Measurements from ENCODE around the gene ADGRG6. TPM values are rescaled to one million over a fixed set of nuclear protein-coding genes. Genes with fewer than 3 reads are reported as not detected.
"Not testable (repeated sequence)": the region's sequence is repeated elsewhere in the genome, so short reads cannot be mapped to it uniquely, and the experiment has no call there.

The ADGRG6 gene
- total RNA-seq, 1 experiment from 2014 or later, result 5.3 TPM

- POLR2A ChIA-PET, result no interaction called here
- Mint-ChIP-seq H3K27ac (no peak overlapping the region), H3K4me3 (no peak overlapping the region), H3K27me3 (ENCODE audit: low read depth) (no peaks in the 10 kb centered on the region), H3K36me3 (no peaks in the 10 kb centered on the region), H3K9me3 (peaks cover 7% of the 10 kb centered on the region), H3K4me1 (peaks cover 12% of the 10 kb centered on the region)
- CTCF ChIA-PET, result no interaction called here
- DNase-seq (ENCODE audit: low spot score) (no peak), ATAC-seq (no peak)
- TF ChIP-seq NFYB (CRISPR knock-in tag; conservative IDR thresholded peaks at IDR 0.05; ENCODE audit: low read depth), result no peak
- no peak for TF ChIP-seq JAZF1 (CRISPR knock-in tag; IDR thresholded peaks at IDR 0.05)
- TF ChIP-seq, protein P1, sequence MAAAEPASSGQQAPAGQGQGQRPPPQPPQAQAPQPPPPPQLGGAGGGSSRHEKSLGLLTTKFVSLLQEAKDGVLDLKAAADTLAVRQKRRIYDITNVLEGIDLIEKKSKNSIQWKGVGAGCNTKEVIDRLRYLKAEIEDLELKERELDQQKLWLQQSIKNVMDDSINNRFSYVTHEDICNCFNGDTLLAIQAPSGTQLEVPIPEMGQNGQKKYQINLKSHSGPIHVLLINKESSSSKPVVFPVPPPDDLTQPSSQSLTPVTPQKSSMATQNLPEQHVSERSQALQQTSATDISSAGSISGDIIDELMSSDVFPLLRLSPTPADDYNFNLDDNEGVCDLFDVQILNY (CRISPR knock-in tag; IDR thresholded peaks at IDR 0.05), result no peak
- no peak for TF ChIP-seq EMX1 (CRISPR knock-in tag; IDR thresholded peaks at IDR 0.05)
- TF ChIP-seq MYBL2 (CRISPR knock-in tag; IDR thresholded peaks at IDR 0.05), result no peak
- TF ChIP-seq, protein P2, sequence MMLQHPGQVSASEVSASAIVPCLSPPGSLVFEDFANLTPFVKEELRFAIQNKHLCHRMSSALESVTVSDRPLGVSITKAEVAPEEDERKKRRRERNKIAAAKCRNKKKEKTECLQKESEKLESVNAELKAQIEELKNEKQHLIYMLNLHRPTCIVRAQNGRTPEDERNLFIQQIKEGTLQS (CRISPR knock-in tag; conservative IDR thresholded peaks at IDR 0.05), result no peak
- no peak for TF ChIP-seq AR (CRISPR knock-in tag; IDR thresholded peaks at IDR 0.05)
- TF ChIP-seq, protein P3, sequence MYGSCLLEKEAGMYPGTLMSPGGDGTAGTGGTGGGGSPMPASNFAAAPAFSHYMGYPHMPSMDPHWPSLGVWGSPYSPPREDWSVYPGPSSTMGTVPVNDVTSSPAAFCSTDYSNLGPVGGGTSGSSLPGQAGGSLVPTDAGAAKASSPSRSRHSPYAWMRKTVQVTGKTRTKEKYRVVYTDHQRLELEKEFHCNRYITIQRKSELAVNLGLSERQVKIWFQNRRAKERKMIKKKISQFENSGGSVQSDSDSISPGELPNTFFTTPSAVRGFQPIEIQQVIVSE (CRISPR knock-in tag; IDR thresholded peaks at IDR 0.05; ENCODE audit: borderline replicate concordance), result no peak
- TF ChIP-seq, protein P4, sequence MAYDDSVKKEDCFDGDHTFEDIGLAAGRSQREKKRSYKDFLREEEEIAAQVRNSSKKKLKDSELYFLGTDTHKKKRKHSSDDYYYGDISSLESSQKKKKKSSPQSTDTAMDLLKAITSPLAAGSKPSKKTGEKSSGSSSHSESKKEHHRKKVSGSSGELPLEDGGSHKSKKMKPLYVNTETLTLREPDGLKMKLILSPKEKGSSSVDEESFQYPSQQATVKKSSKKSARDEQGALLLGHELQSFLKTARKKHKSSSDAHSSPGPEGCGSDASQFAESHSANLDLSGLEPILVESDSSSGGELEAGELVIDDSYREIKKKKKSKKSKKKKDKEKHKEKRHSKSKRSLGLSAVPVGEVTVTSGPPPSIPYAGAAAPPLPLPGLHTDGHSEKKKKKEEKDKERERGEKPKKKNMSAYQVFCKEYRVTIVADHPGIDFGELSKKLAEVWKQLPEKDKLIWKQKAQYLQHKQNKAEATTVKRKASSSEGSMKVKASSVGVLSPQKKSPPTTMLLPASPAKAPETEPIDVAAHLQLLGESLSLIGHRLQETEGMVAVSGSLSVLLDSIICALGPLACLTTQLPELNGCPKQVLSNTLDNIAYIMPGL (CRISPR knock-in tag; IDR thresholded peaks at IDR 0.05), result no peak
- no peak for TF ChIP-seq ZNF121 (CRISPR knock-in tag; IDR thresholded peaks at IDR 0.05)
- no peak for TF ChIP-seq SP1 (CRISPR knock-in tag; conservative IDR thresholded peaks at IDR 0.05)
- TF ChIP-seq NR1H2 (CRISPR knock-in tag; IDR thresholded peaks at IDR 0.05), result no peak
- TF ChIP-seq, protein P5, sequence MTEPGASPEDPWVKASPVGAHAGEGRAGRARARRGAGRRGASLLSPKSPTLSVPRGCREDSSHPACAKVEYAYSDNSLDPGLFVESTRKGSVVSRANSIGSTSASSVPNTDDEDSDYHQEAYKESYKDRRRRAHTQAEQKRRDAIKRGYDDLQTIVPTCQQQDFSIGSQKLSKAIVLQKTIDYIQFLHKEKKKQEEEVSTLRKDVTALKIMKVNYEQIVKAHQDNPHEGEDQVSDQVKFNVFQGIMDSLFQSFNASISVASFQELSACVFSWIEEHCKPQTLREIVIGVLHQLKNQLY (CRISPR knock-in tag; IDR thresholded peaks at IDR 0.05), result no peak
- no peak for TF ChIP-seq FOXJ3 (CRISPR knock-in tag; IDR thresholded peaks at IDR 0.05; ENCODE audit: borderline replicate concordance)
- no peak for TF ChIP-seq RORB (CRISPR knock-in tag; IDR thresholded peaks at IDR 0.05)
- no peak for TF ChIP-seq FOXP4 (CRISPR knock-in tag; IDR thresholded peaks at IDR 0.05)
- TF ChIP-seq, protein P6, sequence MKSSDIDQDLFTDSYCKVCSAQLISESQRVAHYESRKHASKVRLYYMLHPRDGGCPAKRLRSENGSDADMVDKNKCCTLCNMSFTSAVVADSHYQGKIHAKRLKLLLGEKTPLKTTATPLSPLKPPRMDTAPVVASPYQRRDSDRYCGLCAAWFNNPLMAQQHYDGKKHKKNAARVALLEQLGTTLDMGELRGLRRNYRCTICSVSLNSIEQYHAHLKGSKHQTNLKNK (CRISPR knock-in tag; IDR thresholded peaks at IDR 0.05), result no peak
Observed at GRCh38 chr6:142345261-142345660, 43.5 kb downstream of the ADGRG6 start.

GRCh38 chr6:142346166-142346565, 44.4 kb downstream of the ADGRG6 start:
- H3K27ac Mint-ChIP-seq; H3K36me3 Mint-ChIP-seq; CTCF ChIA-PET; POLR2A ChIA-PET; ATAC-seq; H3K4me3 Mint-ChIP-seq; H3K27me3 Mint-ChIP-seq (ENCODE audit: low read depth); H3K4me1 Mint-ChIP-seq; DNase-seq (ENCODE audit: low spot score): not testable (repeated sequence)
- peaks cover 14% of the 10 kb centered on the region for H3K9me3 Mint-ChIP-seq
